ENCODE data around the gene BICC1. TPM values are rescaled to one million over a fixed set of nuclear protein-coding genes. Genes with fewer than 3 reads are reported as not detected.
A peak's percentile ranks its signal among the peaks of the same experiment; 100 is the strongest.

Gene BICC1
- total RNA-seq, 1 donor = 210 TPM

- H2AFZ ChIP-seq (ENCODE audit: low read length) = no peak overlapping the region
- no peaks in the 10 kb centered on the region for H3K27me3 ChIP-seq (ENCODE audit: insufficient read depth, low read length)
- TF ChIP-seq, protein P1, sequence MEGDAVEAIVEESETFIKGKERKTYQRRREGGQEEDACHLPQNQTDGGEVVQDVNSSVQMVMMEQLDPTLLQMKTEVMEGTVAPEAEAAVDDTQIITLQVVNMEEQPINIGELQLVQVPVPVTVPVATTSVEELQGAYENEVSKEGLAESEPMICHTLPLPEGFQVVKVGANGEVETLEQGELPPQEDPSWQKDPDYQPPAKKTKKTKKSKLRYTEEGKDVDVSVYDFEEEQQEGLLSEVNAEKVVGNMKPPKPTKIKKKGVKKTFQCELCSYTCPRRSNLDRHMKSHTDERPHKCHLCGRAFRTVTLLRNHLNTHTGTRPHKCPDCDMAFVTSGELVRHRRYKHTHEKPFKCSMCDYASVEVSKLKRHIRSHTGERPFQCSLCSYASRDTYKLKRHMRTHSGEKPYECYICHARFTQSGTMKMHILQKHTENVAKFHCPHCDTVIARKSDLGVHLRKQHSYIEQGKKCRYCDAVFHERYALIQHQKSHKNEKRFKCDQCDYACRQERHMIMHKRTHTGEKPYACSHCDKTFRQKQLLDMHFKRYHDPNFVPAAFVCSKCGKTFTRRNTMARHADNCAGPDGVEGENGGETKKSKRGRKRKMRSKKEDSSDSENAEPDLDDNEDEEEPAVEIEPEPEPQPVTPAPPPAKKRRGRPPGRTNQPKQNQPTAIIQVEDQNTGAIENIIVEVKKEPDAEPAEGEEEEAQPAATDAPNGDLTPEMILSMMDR (IDR thresholded peaks at IDR 0.05; ENCODE audit: extremely low read depth, low read depth, low read length) = no peak
- no peaks in the 10 kb centered on the region for H3K9me3 ChIP-seq (ENCODE audit: low read depth, low read length)
- no peak overlapping the region for H3K4me2 ChIP-seq (ENCODE audit: insufficient read depth, low read length)
- H3K79me2 ChIP-seq (ENCODE audit: insufficient read depth, low read length) = peaks cover 94% of the 10 kb centered on the region
- no peak overlapping the region for H3K27ac ChIP-seq (ENCODE audit: low read depth, low read length)
- no peak for DNase-seq (ENCODE audit: insufficient read length, low spot score, missing footprints)
- H3K4me1 ChIP-seq (ENCODE audit: insufficient read depth, low read length) = peaks cover 8% of the 10 kb centered on the region
- peaks cover 46% of the 10 kb centered on the region for H4K20me1 ChIP-seq (ENCODE audit: insufficient read depth, low read length)
- no peak overlapping the region for H3K4me3 ChIP-seq (ENCODE audit: insufficient read depth, low read length)
- H3K36me3 ChIP-seq (ENCODE audit: insufficient read depth, low read length) = peaks cover 3% of the 10 kb centered on the region
Measured at GRCh38 chr10:58546722-58547445, 34.2 kb downstream of the BICC1 start.

- Histone ChIP-seq H3K27me3 (ENCODE audit: insufficient read depth, low read length) (no peaks in the 10 kb centered on the region), H2AFZ (ENCODE audit: low read length) (no peak overlapping the region), H3K4me2 (ENCODE audit: insufficient read depth, low read length) (no peak overlapping the region), H3K27ac (ENCODE audit: low read depth, low read length) (no peak overlapping the region), H3K36me3 (ENCODE audit: insufficient read depth, low read length) (peaks cover 3% of the 10 kb centered on the region), H3K9me3 (ENCODE audit: low read depth, low read length) (no peaks in the 10 kb centered on the region), H3K4me1 (ENCODE audit: insufficient read depth, low read length) (peaks cover 8% of the 10 kb centered on the region), H4K20me1 (ENCODE audit: insufficient read depth, low read length) (peaks cover 48% of the 10 kb centered on the region), H3K4me3 (ENCODE audit: insufficient read depth, low read length) (no peak overlapping the region), H3K79me2 (ENCODE audit: insufficient read depth, low read length) (peaks cover 90% of the 10 kb centered on the region)
- DNase-seq (ENCODE audit: insufficient read length, low spot score, missing footprints) = no peak
- TF ChIP-seq, protein P1 (IDR thresholded peaks at IDR 0.05; ENCODE audit: extremely low read depth, low read depth, low read length) = no peak
Measured at GRCh38 chr10:58547963-58548362, 35.3 kb downstream of the BICC1 start.

GRCh38 chr10:58554316-58554715 is 41.6 kb downstream of the BICC1 start:
- H3K4me2 ChIP-seq (ENCODE audit: insufficient read depth, low read length) = no peak overlapping the region
- no peak overlapping the region for H2AFZ ChIP-seq (ENCODE audit: low read length)
- H3K27me3 ChIP-seq (ENCODE audit: insufficient read depth, low read length) = no peaks in the 10 kb centered on the region
- H3K36me3 ChIP-seq (ENCODE audit: insufficient read depth, low read length) = peaks cover 3% of the 10 kb centered on the region
- peaks cover 43% of the 10 kb centered on the region for H4K20me1 ChIP-seq (ENCODE audit: insufficient read depth, low read length)
- TF ChIP-seq, protein P1 (IDR thresholded peaks at IDR 0.05; ENCODE audit: extremely low read depth, low read depth, low read length) = no peak
- H3K4me3 ChIP-seq (ENCODE audit: insufficient read depth, low read length) = no peak overlapping the region
- no peaks in the 10 kb centered on the region for H3K9me3 ChIP-seq (ENCODE audit: low read depth, low read length)
- no peak overlapping the region for H3K27ac ChIP-seq (ENCODE audit: low read depth, low read length)
- peaks cover 86% of the 10 kb centered on the region for H3K79me2 ChIP-seq (ENCODE audit: insufficient read depth, low read length)
- peak; percentile 42 for DNase-seq (ENCODE audit: insufficient read length, low spot score, missing footprints)
- peaks cover 5% of the 10 kb centered on the region for H3K4me1 ChIP-seq (ENCODE audit: insufficient read depth, low read length)

DNA sequence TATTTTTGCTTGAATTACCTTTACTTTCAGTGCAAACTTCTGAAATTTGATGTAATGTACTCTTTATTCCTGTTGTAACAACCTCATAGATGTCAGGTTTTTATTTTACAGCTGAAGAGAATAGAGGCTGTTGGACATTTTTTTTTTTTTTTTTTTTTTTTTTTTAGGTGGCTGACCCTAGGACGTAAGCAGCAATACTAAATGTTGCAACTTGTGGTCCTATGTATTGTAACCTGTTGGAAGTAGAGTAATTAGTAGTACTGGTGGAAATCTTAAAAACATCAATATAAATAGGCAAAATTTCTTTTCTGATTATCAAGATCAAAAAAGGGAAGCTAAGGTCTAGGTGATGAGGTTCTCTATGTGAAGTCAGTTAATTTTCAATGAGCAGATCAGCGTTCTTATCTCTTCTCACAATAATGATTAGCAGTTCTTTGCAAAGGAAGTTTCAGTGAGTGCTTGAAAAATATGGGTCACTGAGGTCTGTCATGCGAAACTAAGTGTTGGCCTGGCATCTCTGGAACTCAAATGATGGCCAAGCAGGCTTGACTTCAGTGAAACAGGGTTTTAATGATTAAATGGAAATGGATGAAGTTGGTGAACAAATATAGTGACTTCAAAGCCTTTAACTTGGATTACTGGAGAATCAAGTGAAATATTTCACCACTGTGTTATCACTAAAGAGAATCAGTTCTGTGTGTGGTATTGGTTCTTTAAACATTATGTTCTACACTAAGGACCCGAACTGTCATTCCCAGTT is 42.7 kb downstream of the BICC1 start:
- H3K27ac ChIP-seq (ENCODE audit: low read depth, low read length) = no peak overlapping the region
- H3K4me1 ChIP-seq (ENCODE audit: insufficient read depth, low read length) = peaks cover 5% of the 10 kb centered on the region
- H4K20me1 ChIP-seq (ENCODE audit: insufficient read depth, low read length) = peaks cover 38% of the 10 kb centered on the region
- H3K27me3 ChIP-seq (ENCODE audit: insufficient read depth, low read length) = no peaks in the 10 kb centered on the region
- peaks cover 87% of the 10 kb centered on the region for H3K79me2 ChIP-seq (ENCODE audit: insufficient read depth, low read length)
- H3K4me3 ChIP-seq (ENCODE audit: insufficient read depth, low read length) = no peak overlapping the region
- TF ChIP-seq, protein P1 (IDR thresholded peaks at IDR 0.05; ENCODE audit: extremely low read depth, low read depth, low read length) = no peak
- H3K9me3 ChIP-seq (ENCODE audit: low read depth, low read length) = no peaks in the 10 kb centered on the region
- H3K36me3 ChIP-seq (ENCODE audit: insufficient read depth, low read length) = peaks cover 3% of the 10 kb centered on the region
- H2AFZ ChIP-seq (ENCODE audit: low read length) = no peak overlapping the region
- DNase-seq (ENCODE audit: insufficient read length, low spot score, missing footprints) = no peak
- H3K4me2 ChIP-seq (ENCODE audit: insufficient read depth, low read length) = no peak overlapping the region

Measured in osteoblast (primary cell).